ENCODE measurements around the gene FAM240B.

The FAM240B gene

GRCh38 chr9:38689678-38690077, 30.3 kb downstream of the FAM240B start:
- no peaks in the 10 kb centered on the region for H3K36me3 Mint-ChIP-seq (ENCODE audit: low read depth)
- no peak overlapping the region for H3K27ac Mint-ChIP-seq
- H3K4me1 Mint-ChIP-seq (ENCODE audit: low read depth), result peaks cover 19% of the 10 kb centered on the region
- no peak overlapping the region for H3K4me3 Mint-ChIP-seq
- intact Hi-C loops (cut with micrococcal nuclease), result no loop called here
- no peaks in the 10 kb centered on the region for H3K9me3 Mint-ChIP-seq
- peaks cover 35% of the 10 kb centered on the region for H3K27me3 Mint-ChIP-seq

DNA sequence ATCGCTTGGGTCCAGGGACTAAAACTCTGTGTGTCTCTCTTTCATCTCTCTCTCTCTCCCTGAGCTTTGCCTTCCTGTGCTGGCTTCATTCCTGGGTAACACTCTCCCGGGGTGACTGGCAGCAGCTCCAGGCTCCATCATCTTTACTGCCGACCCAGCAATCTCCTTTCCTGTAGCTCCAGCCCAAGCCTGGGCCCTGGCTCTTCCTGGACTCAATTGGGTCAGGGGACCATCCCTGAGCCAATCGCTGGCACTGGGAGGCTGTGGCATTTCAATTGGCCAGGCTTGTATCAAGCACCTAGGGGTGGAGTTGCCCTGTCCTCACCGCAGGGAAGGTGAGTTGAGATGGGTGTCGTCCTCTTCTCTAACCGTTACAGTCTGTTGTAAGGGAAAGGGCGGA, 31.9 kb downstream of the FAM240B start:
- Mint-ChIP-seq H3K9me3 (no peaks in the 10 kb centered on the region), H3K27me3 (peaks cover 26% of the 10 kb centered on the region), H3K36me3 (ENCODE audit: low read depth) (no peaks in the 10 kb centered on the region), H3K27ac (peak overlapping the region; percentile 47), H3K4me1 (ENCODE audit: low read depth) (peaks cover 19% of the 10 kb centered on the region), H3K4me3 (no peak overlapping the region)
- intact Hi-C loops (cut with micrococcal nuclease), result no loop called here

DNA sequence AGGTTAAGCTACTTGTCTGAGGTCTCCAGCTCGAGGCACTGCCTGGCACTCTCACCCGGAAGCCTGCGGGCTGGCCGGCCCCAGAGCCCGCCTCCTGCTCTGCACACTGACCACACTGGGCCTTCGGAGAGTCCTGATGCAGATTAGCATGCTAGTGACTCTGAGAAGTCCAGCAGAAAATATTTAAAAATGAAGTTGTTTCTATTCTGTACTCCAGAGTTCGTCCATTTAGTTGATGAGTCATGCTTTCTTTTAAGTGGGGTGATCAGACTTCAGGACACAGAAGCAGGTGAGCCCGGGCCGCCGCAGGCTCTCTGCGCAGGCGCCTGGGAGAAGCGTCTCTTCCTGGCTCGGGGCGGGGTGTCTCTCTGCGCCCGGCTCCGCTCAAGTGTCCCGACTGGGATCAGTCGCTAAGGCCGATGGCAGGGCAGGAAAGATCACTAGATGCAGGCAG, 32.5 kb downstream of the FAM240B start:
- Mint-ChIP-seq H3K4me1 (ENCODE audit: low read depth) (peaks cover 19% of the 10 kb centered on the region), H3K27ac (peak overlapping the region; percentile 47), H3K36me3 (ENCODE audit: low read depth) (no peaks in the 10 kb centered on the region), H3K4me3 (peak overlapping the region; percentile 39), H3K9me3 (no peaks in the 10 kb centered on the region), H3K27me3 (peaks cover 24% of the 10 kb centered on the region)
- intact Hi-C loops (cut with micrococcal nuclease), result no loop called here

DNA sequence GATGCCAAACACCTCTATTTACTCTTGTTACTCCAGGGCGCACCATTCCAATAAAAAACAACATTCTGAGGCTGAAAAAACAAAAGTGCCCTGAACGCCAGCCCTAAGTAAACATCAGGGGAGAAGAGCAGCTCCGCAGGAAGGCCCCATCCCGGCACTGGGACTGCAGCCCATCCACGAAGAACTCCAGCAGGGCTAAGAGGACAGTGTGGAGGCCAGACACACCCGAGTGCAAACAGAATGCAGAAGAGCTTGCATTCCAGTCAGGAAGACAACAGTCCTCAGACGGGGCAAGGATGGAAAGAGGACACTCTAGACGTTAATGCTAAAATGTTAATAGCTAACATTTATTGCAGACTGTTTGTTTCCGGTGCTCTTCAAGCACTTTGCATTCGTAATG, 33.0 kb downstream of the FAM240B start:
- Mint-ChIP-seq H3K9me3 (no peaks in the 10 kb centered on the region), H3K4me1 (ENCODE audit: low read depth) (peaks cover 19% of the 10 kb centered on the region), H3K4me3 (no peak overlapping the region), H3K27ac (no peak overlapping the region), H3K27me3 (peaks cover 24% of the 10 kb centered on the region), H3K36me3 (ENCODE audit: low read depth) (no peaks in the 10 kb centered on the region)
- intact Hi-C loops (cut with micrococcal nuclease), result no loop called here

DNA sequence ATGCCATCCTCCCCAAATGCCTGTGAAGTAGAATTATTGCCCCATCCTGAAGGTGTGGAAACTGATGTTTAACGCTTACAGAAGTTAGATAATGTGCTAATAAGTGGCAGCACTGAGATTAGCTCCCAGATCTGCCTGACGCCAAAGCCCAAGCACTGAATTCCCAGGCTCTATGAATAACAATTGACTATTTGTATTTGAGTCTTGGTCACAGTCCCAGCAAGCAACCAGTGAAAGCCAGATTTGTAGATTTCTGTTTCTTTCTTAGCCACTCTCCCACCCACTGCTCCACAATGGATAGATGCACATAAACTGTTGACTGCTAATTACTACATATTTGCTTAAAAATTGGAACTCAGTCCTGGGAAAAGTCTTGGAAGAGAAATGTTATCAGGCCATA, 34.4 kb downstream of the FAM240B start:
- H3K27me3 Mint-ChIP-seq, result peaks cover 19% of the 10 kb centered on the region
- intact Hi-C loops (cut with micrococcal nuclease), result no loop called here
- no peak overlapping the region for H3K4me3 Mint-ChIP-seq
- no peaks in the 10 kb centered on the region for H3K9me3 Mint-ChIP-seq
- no peak overlapping the region for H3K27ac Mint-ChIP-seq
- no peaks in the 10 kb centered on the region for H3K36me3 Mint-ChIP-seq (ENCODE audit: low read depth)
- peaks cover 16% of the 10 kb centered on the region for H3K4me1 Mint-ChIP-seq (ENCODE audit: low read depth)

DNA sequence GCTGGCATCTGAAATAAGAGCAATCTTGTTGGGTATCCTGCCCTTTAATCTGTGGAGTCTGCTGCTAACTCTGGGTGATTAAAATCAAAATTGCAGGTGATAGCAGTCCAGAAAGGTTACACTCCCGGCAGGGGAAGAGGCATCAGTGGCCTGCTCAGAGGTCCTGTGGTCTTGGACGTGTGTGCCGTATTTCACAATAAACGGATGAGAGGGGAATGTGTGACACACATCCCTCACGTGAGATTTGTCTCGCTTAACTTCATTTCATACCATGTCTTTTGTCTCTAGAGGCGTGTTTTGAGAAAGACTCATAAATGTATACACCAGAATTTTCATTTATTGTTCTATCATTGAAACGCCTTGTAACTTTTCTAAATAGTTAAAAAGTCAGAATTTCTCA, 36.6 kb downstream of the FAM240B start:
- Mint-ChIP-seq H3K9me3 (no peaks in the 10 kb centered on the region), H3K36me3 (ENCODE audit: low read depth) (no peaks in the 10 kb centered on the region), H3K27ac (no peak overlapping the region), H3K27me3 (peaks cover 12% of the 10 kb centered on the region), H3K4me1 (ENCODE audit: low read depth) (peaks cover 14% of the 10 kb centered on the region), H3K4me3 (no peak overlapping the region)
- intact Hi-C loops (cut with micrococcal nuclease), result no loop called here

GRCh38 chr9:38682713-38683112, 37.2 kb downstream of the FAM240B start:
- Mint-ChIP-seq H3K36me3 (ENCODE audit: low read depth) (no peaks in the 10 kb centered on the region), H3K27me3 (peaks cover 9% of the 10 kb centered on the region), H3K4me3 (no peak overlapping the region), H3K27ac (no peak overlapping the region), H3K9me3 (no peaks in the 10 kb centered on the region), H3K4me1 (ENCODE audit: low read depth) (peaks cover 9% of the 10 kb centered on the region)
- intact Hi-C loops (cut with micrococcal nuclease), result no loop called here

GRCh38 chr9:38681747-38682227, 38.1 kb downstream of the FAM240B start:
- Mint-ChIP-seq H3K27me3 (peaks cover 8% of the 10 kb centered on the region), H3K27ac (no peak overlapping the region), H3K9me3 (no peaks in the 10 kb centered on the region), H3K4me3 (no peak overlapping the region), H3K36me3 (ENCODE audit: low read depth) (no peaks in the 10 kb centered on the region), H3K4me1 (ENCODE audit: low read depth) (no peaks in the 10 kb centered on the region)
- intact Hi-C loops (cut with micrococcal nuclease), result no loop called here

DNA sequence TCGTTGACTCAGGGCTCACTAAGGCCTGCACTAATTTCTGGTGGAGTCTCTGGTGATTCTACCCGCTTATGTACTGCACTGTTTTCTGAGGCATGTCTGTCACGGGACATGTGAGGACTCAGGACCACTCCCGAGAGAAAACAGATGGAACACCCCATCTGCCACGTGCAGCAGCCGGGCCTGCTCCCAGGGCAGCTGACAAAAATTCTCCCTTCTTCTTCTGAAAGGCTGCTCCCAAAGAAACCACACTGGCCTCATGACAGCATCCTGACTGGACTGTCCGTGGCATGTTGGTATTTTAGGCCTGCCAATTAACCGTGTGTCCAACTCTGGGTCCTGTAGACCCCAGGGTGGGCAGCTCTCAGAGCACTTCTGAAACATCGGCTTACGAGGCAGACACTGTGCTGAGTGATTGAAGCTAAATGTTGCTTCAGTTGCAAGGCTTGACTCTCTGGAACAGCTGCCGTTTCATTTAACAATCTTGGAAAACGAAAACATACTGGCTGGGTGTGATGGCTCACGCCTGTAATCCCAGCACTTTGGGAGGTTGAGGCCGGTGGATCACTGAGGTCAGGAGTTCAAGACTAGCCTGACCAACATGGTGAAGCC, 39.0 kb downstream of the FAM240B start:
- H3K9me3 Mint-ChIP-seq, result no peaks in the 10 kb centered on the region
- peaks cover 4% of the 10 kb centered on the region for H3K4me1 Mint-ChIP-seq (ENCODE audit: low read depth)
- H3K27me3 Mint-ChIP-seq, result peaks cover 8% of the 10 kb centered on the region
- no peaks in the 10 kb centered on the region for H3K36me3 Mint-ChIP-seq (ENCODE audit: low read depth)
- H3K27ac Mint-ChIP-seq, result no peak overlapping the region
- H3K4me3 Mint-ChIP-seq, result no peak overlapping the region
- intact Hi-C loops (cut with micrococcal nuclease), result no loop called here

GRCh38 chr9:38677660-38678303, 42.2 kb downstream of the FAM240B start:
- Mint-ChIP-seq H3K36me3 (ENCODE audit: low read depth) (no peaks in the 10 kb centered on the region), H3K9me3 (no peaks in the 10 kb centered on the region), H3K27me3 (peaks cover 8% of the 10 kb centered on the region), H3K4me3 (no peak overlapping the region), H3K27ac (no peak overlapping the region), H3K4me1 (ENCODE audit: low read depth) (peaks cover 11% of the 10 kb centered on the region)
- intact Hi-C loops (cut with micrococcal nuclease), result no loop called here

DNA sequence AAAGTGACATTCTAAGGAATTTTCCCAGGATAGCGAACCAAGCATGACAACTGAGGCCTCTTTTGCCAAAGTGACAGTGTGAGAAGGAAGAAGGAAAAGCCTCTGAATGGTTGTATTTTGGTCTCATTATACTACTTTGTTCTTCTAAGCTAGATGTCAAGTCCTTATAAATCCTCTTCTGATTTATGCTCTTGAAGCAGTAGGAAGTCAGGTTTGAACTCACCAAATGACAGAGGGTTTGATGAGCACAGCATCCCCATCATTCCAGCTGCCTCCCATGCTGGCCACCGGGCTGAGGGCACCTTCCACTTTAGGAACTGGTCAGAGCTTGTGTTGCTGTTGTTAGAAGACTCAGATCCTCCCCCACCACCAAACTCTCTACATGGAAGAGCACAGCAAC, 44.1 kb downstream of the FAM240B start:
- intact Hi-C loops (cut with micrococcal nuclease), result no loop called here
- Mint-ChIP-seq H3K4me3 (no peak overlapping the region), H3K27me3 (peaks cover 8% of the 10 kb centered on the region), H3K9me3 (no peaks in the 10 kb centered on the region), H3K36me3 (ENCODE audit: low read depth) (no peaks in the 10 kb centered on the region), H3K4me1 (ENCODE audit: low read depth) (peaks cover 25% of the 10 kb centered on the region), H3K27ac (no peak overlapping the region)

GRCh38 chr9:38675211-38675610, 44.7 kb downstream of the FAM240B start:
- Mint-ChIP-seq H3K36me3 (ENCODE audit: low read depth) (no peaks in the 10 kb centered on the region), H3K4me3 (no peak overlapping the region), H3K27me3 (peaks cover 8% of the 10 kb centered on the region), H3K9me3 (no peaks in the 10 kb centered on the region), H3K27ac (no peak overlapping the region), H3K4me1 (ENCODE audit: low read depth) (peaks cover 25% of the 10 kb centered on the region)
- intact Hi-C loops (cut with micrococcal nuclease), result no loop called here

DNA sequence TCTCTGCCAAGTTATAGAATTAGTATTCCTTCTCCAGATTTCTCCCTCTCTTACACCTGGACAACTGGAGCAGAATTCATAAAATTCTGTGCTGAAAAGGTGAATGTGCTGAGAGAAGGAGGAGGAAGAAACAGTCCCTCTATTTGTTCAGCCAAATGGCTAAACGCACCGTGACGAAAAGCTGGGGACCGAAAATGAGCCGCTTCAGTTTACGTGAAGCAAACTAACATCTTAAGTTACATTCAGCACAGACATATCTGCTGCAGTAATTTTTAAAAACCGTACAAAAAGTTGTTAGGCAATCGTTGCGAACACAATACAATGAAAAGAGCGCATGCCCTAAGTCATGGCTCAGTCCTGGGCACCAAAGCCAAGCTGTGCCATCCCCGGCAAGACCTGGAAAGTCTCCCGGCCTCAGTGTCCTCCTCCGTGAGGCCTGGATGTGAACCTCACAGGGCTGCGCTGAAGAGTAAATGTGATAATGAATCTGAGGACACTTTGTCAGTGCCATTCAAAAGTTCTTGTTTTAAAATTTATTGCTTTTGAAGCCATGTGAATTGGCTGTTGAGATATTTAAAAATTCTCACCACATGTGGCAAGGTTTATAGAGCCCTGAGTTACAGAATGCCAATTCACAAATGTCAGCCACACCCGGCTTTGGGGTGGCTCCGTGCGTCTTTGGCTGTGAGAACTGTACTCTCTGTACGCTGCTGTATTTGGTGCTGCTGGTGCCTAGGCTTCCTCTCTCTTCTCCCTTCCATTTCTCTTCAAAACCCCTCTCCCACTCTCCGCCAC, 46.3 kb downstream of the FAM240B start:
- no peak overlapping the region for H3K4me3 Mint-ChIP-seq
- peaks cover 25% of the 10 kb centered on the region for H3K4me1 Mint-ChIP-seq (ENCODE audit: low read depth)
- intact Hi-C loops (cut with micrococcal nuclease), result loop anchor here (5.0 kb wide), 1 partner anchor 51 kb away; the partner anchor contains the start of gene ANKRD18A
- peaks cover 14% of the 10 kb centered on the region for H3K27me3 Mint-ChIP-seq
- no peak overlapping the region for H3K27ac Mint-ChIP-seq
- no peaks in the 10 kb centered on the region for H3K36me3 Mint-ChIP-seq (ENCODE audit: low read depth)
- H3K9me3 Mint-ChIP-seq, result no peaks in the 10 kb centered on the region

DNA sequence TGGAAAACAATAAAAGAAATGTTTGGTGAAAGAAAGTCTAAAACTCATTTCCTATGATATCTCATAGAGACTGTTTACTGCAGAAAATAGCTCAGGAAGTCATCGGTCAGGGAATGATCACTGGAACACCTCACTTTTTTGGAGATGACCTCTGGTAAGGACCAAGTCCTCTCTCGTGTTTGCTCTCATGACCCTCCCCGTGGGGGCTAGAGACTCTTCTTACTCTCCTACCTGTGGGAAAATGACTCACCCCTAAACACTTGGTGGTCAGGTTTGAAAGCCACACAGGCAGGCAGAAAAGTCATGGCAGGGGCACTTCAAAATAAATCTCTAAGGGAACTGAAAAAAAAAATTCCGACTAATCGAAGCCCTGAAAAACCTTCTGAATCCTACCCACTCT, 48.2 kb downstream of the FAM240B start:
- H3K4me3 Mint-ChIP-seq, result no peak overlapping the region
- H3K4me1 Mint-ChIP-seq (ENCODE audit: low read depth), result peaks cover 25% of the 10 kb centered on the region
- H3K27me3 Mint-ChIP-seq, result peaks cover 8% of the 10 kb centered on the region
- no peaks in the 10 kb centered on the region for H3K36me3 Mint-ChIP-seq (ENCODE audit: low read depth)
- H3K27ac Mint-ChIP-seq, result no peak overlapping the region
- no peaks in the 10 kb centered on the region for H3K9me3 Mint-ChIP-seq
- intact Hi-C loops (cut with micrococcal nuclease), result loop anchor here (5.0 kb wide), 1 partner anchor 49 kb away; the partner anchor contains the start of gene ANKRD18A

Measured in dendritic cell treated with granulocyte-macrophage colony-stimulating factor and Interleukin-4, amounts not matched to agents 40 ng/mL and 50 ng/mL, for 4 days (primary cell).